Neural cell (in vitro differentiated cells): ENCODE data around the gene ACAD10. TPM values are rescaled to one million over a fixed set of nuclear protein-coding genes. Genes with fewer than 3 reads are reported as not detected.

Experiments
- H2AFZ ChIP-seq: fragments of 200-600, 300-800 bp; sonication (generic), shearing (Covaris generic); 2 replicates; pipeline ENCODE4 v1.6.0; 2014; ENCODE audit warnings: low read depth, mild to moderate bottlenecking, antibody characterized with exemption, low read length, moderate library complexity
- H3F3A ChIP-seq: fragments of 200-600 bp; shearing (Covaris generic); 2 replicates; pipeline ENCODE4 v1.6.1; 2016; ENCODE audit warnings: mild to moderate bottlenecking, moderate library complexity, mixed read lengths, antibody characterized with exemption, low read length; ENCODE audit not compliant: insufficient read depth, poor library complexity, severe bottlenecking
- H3K27ac ChIP-seq: fragments of 200-600, 300-800 bp; sonication (generic), shearing (Covaris generic); 2 replicates; pipeline ENCODE4 v1.5.1; 2014; ENCODE audit warnings: mild to moderate bottlenecking, low read length, moderate library complexity
- H3K27me3 ChIP-seq: fragments of 300-800, 200-600 bp; sonication (generic), shearing (Covaris generic); 2 replicates; pipeline ENCODE4 v1.6.0; 2014; ENCODE audit warnings: mild to moderate bottlenecking, low read depth, low read length, moderate library complexity; ENCODE audit not compliant: insufficient read depth
- H3K36me3 ChIP-seq: fragments of 300-800, 200-600 bp; sonication (generic), shearing (Covaris generic); 2 replicates; pipeline ENCODE4 v1.5.1; 2014; ENCODE audit warnings: mild to moderate bottlenecking, antibody characterized with exemption, low read length, moderate library complexity; ENCODE audit not compliant: insufficient read depth
- H3K4me2 ChIP-seq: fragments of 300-800, 200-600 bp; sonication (generic), shearing (Covaris generic); 2 replicates; pipeline ENCODE4 v1.6.0; 2014; ENCODE audit warnings: mild to moderate bottlenecking, low read length
- H3K4me3 ChIP-seq: fragments of 300-800, 200-600 bp; sonication (generic), shearing (Covaris generic); 2 replicates; pipeline ENCODE4 v1.5.1; 2014; ENCODE audit warnings: mild to moderate bottlenecking, low read length, moderate library complexity
- H3K79me2 ChIP-seq: fragments of 200-600 bp; shearing (Covaris generic); replicated peaks from 2 replicates; pipeline ENCODE4 v1.6.0; 2014; ENCODE audit warnings: mild to moderate bottlenecking, low read length, moderate library complexity; ENCODE audit not compliant: insufficient read depth
- H3K9ac ChIP-seq: fragments of 300-800, 200-600 bp; sonication (generic), shearing (Covaris generic); 2 replicates; pipeline ENCODE4 v1.6.1; 2016; ENCODE audit warnings: mild to moderate bottlenecking, low read length, mixed read lengths
- H3K9me2 ChIP-seq: fragments of 200-600 bp; shearing (Covaris generic); 2 replicates; pipeline ENCODE4 v1.6.1; 2016; ENCODE audit warnings: mild to moderate bottlenecking, low read length, mixed read lengths; ENCODE audit not compliant: insufficient read depth
- H3K9me3 ChIP-seq: fragments of 200-600, 300-800 bp; sonication (generic), shearing (Covaris generic); 2 replicates; pipeline ENCODE4 v1.6.1; 2016; ENCODE audit warnings: mild to moderate bottlenecking, mixed run types, low read length, moderate library complexity, mixed read lengths
- H4K20me1 ChIP-seq: fragments of 200-600 bp; shearing (Covaris generic); 2 replicates; pipeline ENCODE4 v1.6.1; 2016; ENCODE audit warnings: mild to moderate bottlenecking, mixed run types; ENCODE audit not compliant: insufficient read depth
- EP300 ChIP-seq: fragments of 450-650 bp; conservative IDR thresholded peaks from 2 replicates; pipeline ENCODE4 v1.6.1; 2014; ENCODE audit warnings: antibody characterized with exemption, mild to moderate bottlenecking, moderate library complexity; ENCODE audit not compliant: poor library complexity, severe bottlenecking
- EZH2 ChIP-seq: fragments of 200-600, 300-800 bp; shearing (Covaris generic), sonication (generic); IDR thresholded peaks from 2 replicates; pipeline ENCODE4 v1.6.1; 2014; ENCODE audit warnings: antibody characterized with exemption, low read length, borderline replicate concordance, mild to moderate bottlenecking; ENCODE audit not compliant: insufficient read depth, poor library complexity, severe bottlenecking
- MXI1 ChIP-seq: fragments of 450-650 bp; conservative IDR thresholded peaks from 2 replicates; pipeline ENCODE4 v1.6.1; 2014; ENCODE audit warnings: antibody characterized with exemption, mild to moderate bottlenecking; ENCODE audit not compliant: poor library complexity, severe bottlenecking
- POLR2AphosphoS5 ChIP-seq: IDR thresholded peaks from 2 replicates; pipeline ENCODE4 v1.6.1; 2012
- RAD21 ChIP-seq: fragments of 450-650 bp; conservative IDR thresholded peaks from 2 replicates; pipeline ENCODE4 v1.6.1; 2014; ENCODE audit warnings: antibody characterized with exemption, mild to moderate bottlenecking, moderate library complexity
- SMC3 ChIP-seq: fragments of 450-650 bp; conservative IDR thresholded peaks from 2 replicates; pipeline ENCODE4 v1.6.1; 2014; ENCODE audit warnings: antibody characterized with exemption, mild to moderate bottlenecking, moderate library complexity; ENCODE audit not compliant: poor library complexity
- TAF1 ChIP-seq: IDR thresholded peaks from 2 replicates; pipeline ENCODE4 v1.6.1; 2012; ENCODE audit warnings: low read depth
- polyA plus RNA-seq: library from polyadenylated mRNA; depleted of rRNA; stranded (reverse); fragments of >200 nt; gene quantifications from 2 replicates; pipeline ENCODE4 v1.2.3, GENCODE V29; 2014
- TF ChIP-seq, protein P1 (sequence below): fragments of 450-650 bp; IDR thresholded peaks from 2 replicates; pipeline ENCODE4 v1.5.1; 2014; ENCODE audit warnings: antibody characterized with exemption, mild to moderate bottlenecking, moderate library complexity; ENCODE audit not compliant: poor library complexity, severe bottlenecking
- TF ChIP-seq, protein P2 (sequence below): IDR thresholded peaks from 2 replicates; pipeline ENCODE4 v1.6.1; 2012; ENCODE audit warnings: borderline replicate concordance

The ACAD10 gene
- polyA plus RNA-seq, 1 donor from 2014 or later: 25.7 TPM

DNA sequence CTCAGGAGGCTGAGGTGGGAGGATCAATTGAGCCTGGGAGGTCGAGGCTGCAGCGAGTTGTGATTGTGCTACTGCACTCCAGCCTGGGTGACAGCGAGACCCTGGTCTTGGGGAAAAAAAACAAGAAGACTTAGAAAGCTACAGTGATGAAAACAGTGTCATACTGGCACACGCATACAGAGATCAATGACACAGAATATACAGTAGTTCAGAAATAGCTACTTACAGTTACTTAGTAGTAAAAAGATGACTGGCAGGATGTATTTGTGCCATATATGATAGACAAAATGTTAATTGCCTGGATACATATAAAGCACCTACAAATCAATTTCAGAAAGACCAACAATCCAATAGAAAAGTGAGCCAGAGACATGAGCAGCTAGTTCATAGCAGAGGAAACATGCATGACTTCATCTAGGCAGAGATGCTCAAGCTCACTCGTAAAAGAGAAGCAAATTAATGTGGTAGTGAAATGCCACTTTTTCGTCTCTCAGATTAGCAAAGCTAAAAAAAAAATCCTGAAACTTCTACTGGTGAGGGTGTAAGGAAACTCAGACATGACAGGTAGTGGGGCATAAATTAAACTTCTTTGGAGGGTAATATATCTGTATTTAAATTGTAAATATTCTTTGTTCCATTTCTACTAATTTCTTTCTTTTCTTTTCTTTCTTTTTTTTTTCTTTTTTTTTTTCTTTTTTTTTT is 78.4 kb downstream of the ACAD10 start:
- Histone ChIP-seq H3K9ac (no peak overlapping the region), H4K20me1 (no peaks in the 10 kb centered on the region), H2AFZ (no peak overlapping the region), H3K4me2 (no peak overlapping the region), H3K79me2 (peaks cover 5% of the 10 kb centered on the region), H3K9me2 (no peaks in the 10 kb centered on the region), H3K9me3 (no peaks in the 10 kb centered on the region), H3K4me3 (no peak overlapping the region), H3K27me3 (no peaks in the 10 kb centered on the region), H3F3A (no peaks in the 10 kb centered on the region), H3K36me3 (no peaks in the 10 kb centered on the region), H3K27ac (no peak overlapping the region)
- TF ChIP-seq MXI1 (no peak), RAD21 (no peak), EP300 (no peak)

GRCh38 chr12:111766608-111767361 is 80.9 kb downstream of the ACAD10 start, which contains the start of gene ALDH2:
Gene ALDH2 (plus strand): TSS chr12:111766933. CDS start chr12:111766983, 50 bp downstream.
- H3K79me2 ChIP-seq: peaks cover 5% of the 10 kb centered on the region

More at GRCh38 chr12:111766608-111767361, 80.9 kb downstream of the ACAD10 start, which contains the start of gene ALDH2:
- H3K9ac ChIP-seq: peak within 1 kb of the TSS; percentile 79
- peak within 1 kb of the TSS; percentile 87 for H2AFZ ChIP-seq
- no peaks in the 10 kb centered on the region for H3F3A ChIP-seq
- no peaks in the 10 kb centered on the region for H3K27me3 ChIP-seq
- no peaks in the 10 kb centered on the region for H3K9me2 ChIP-seq
- H3K4me2 ChIP-seq: peak within 1 kb of the TSS; percentile 98
- TF ChIP-seq EP300: peak; percentile 22
- peak; percentile 66 for TF ChIP-seq TAF1
- no peak for TF ChIP-seq SMC3
- TF ChIP-seq RAD21: no peak
- TF ChIP-seq, protein P1, sequence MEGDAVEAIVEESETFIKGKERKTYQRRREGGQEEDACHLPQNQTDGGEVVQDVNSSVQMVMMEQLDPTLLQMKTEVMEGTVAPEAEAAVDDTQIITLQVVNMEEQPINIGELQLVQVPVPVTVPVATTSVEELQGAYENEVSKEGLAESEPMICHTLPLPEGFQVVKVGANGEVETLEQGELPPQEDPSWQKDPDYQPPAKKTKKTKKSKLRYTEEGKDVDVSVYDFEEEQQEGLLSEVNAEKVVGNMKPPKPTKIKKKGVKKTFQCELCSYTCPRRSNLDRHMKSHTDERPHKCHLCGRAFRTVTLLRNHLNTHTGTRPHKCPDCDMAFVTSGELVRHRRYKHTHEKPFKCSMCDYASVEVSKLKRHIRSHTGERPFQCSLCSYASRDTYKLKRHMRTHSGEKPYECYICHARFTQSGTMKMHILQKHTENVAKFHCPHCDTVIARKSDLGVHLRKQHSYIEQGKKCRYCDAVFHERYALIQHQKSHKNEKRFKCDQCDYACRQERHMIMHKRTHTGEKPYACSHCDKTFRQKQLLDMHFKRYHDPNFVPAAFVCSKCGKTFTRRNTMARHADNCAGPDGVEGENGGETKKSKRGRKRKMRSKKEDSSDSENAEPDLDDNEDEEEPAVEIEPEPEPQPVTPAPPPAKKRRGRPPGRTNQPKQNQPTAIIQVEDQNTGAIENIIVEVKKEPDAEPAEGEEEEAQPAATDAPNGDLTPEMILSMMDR: peak; percentile 47
- TF ChIP-seq POLR2AphosphoS5: peak; percentile 87
- no peak for TF ChIP-seq EZH2
- TF ChIP-seq, protein P2, sequence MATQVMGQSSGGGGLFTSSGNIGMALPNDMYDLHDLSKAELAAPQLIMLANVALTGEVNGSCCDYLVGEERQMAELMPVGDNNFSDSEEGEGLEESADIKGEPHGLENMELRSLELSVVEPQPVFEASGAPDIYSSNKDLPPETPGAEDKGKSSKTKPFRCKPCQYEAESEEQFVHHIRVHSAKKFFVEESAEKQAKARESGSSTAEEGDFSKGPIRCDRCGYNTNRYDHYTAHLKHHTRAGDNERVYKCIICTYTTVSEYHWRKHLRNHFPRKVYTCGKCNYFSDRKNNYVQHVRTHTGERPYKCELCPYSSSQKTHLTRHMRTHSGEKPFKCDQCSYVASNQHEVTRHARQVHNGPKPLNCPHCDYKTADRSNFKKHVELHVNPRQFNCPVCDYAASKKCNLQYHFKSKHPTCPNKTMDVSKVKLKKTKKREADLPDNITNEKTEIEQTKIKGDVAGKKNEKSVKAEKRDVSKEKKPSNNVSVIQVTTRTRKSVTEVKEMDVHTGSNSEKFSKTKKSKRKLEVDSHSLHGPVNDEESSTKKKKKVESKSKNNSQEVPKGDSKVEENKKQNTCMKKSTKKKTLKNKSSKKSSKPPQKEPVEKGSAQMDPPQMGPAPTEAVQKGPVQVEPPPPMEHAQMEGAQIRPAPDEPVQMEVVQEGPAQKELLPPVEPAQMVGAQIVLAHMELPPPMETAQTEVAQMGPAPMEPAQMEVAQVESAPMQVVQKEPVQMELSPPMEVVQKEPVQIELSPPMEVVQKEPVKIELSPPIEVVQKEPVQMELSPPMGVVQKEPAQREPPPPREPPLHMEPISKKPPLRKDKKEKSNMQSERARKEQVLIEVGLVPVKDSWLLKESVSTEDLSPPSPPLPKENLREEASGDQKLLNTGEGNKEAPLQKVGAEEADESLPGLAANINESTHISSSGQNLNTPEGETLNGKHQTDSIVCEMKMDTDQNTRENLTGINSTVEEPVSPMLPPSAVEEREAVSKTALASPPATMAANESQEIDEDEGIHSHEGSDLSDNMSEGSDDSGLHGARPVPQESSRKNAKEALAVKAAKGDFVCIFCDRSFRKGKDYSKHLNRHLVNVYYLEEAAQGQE: no peak
- peak; percentile 50 for TF ChIP-seq MXI1
- no peaks in the 10 kb centered on the region for H3K36me3 ChIP-seq
- H3K27ac ChIP-seq: peak within 1 kb of the TSS; percentile 51
- H3K9me3 ChIP-seq: no peaks in the 10 kb centered on the region
- no peaks in the 10 kb centered on the region for H4K20me1 ChIP-seq
- peak within 1 kb of the TSS; percentile 83 for H3K4me3 ChIP-seq
